ENCODE results near the gene ARHGEF4. TPM values are rescaled to one million over a fixed set of nuclear protein-coding genes. Genes with fewer than 3 reads are reported as not detected.

ARHGEF4 gene
- total and polyA plus RNA-seq, 3 experiments from 2014 or later, result 0.51 to 5.3 (median 1.2) TPM

- H3K36me3 Mint-ChIP-seq, result no peaks in the 10 kb centered on the region
- CTCF ChIA-PET, result interaction anchor here (1.0 to 11.9 kb wide), 2 partner anchors 50 to 80 kb away, joined by 3 to 195 read pairs; no protein-coding TSS in a partner anchor
- no peaks in the 10 kb centered on the region for H3K9me3 Mint-ChIP-seq
- DNase-seq, result no peak
- Histone ChIP-seq H3K4me1 (ENCODE audit: insufficient read depth, low read length) (no peaks in the 10 kb centered on the region), H3K9me3 (ENCODE audit: low read length) (no peaks in the 10 kb centered on the region), H3K36me3 (ENCODE audit: insufficient read depth, low read length) (no peaks in the 10 kb centered on the region), H3K27me3 (ENCODE audit: insufficient read depth, low read length, poor library complexity, severe bottlenecking) (no peaks in the 10 kb centered on the region), H3K27ac (ENCODE audit: low read depth, low read length) (no peak overlapping the region), H3K4me3 (ENCODE audit: low read length) (no peak overlapping the region)
- H3K4me1 Mint-ChIP-seq, result no peaks in the 10 kb centered on the region
- H3K4me3 Mint-ChIP-seq, result no peak overlapping the region
- POLR2A ChIA-PET, result no interaction called here
- no peak overlapping the region for H3K27ac Mint-ChIP-seq
- peaks cover 11 to 13% of the 10 kb centered on the region in 2 donors for H3K27me3 Mint-ChIP-seq
Measured at GRCh38 chr2:130878316-130878715, 41.6 kb downstream of the ARHGEF4 start.

- ChIA-PET CTCF (interaction anchor here (2.3 to 11.9 kb wide), 2 partner anchors 81 kb away, joined by 12 to 195 read pairs; no protein-coding TSS in a partner anchor), POLR2A (no interaction called here)
- H3K36me3 Mint-ChIP-seq, result no peaks in the 10 kb centered on the region
Measured at GRCh38 chr2:130878933-130879332, 42.2 kb downstream of the ARHGEF4 start.

GRCh38 chr2:130882111-130882690, 45.5 kb downstream of the ARHGEF4 start:
- Histone ChIP-seq H3K4me3 (ENCODE audit: low read length) (no peak overlapping the region), H3K27me3 (ENCODE audit: insufficient read depth, low read length, poor library complexity, severe bottlenecking) (no peaks in the 10 kb centered on the region), H3K27ac (ENCODE audit: low read depth, low read length) (no peak overlapping the region), H3K4me1 (ENCODE audit: insufficient read depth, low read length) (no peaks in the 10 kb centered on the region), H3K36me3 (ENCODE audit: insufficient read depth, low read length) (no peaks in the 10 kb centered on the region), H3K9me3 (ENCODE audit: low read length) (no peaks in the 10 kb centered on the region)
- H3K36me3 Mint-ChIP-seq, result no peaks in the 10 kb centered on the region
- H3K4me1 Mint-ChIP-seq, result no peaks in the 10 kb centered on the region
- no peaks in the 10 kb centered on the region for H3K9me3 Mint-ChIP-seq
- H3K27me3 Mint-ChIP-seq, result peaks cover 15 to 16% of the 10 kb centered on the region in 2 donors
- H3K4me3 Mint-ChIP-seq, result no peak overlapping the region
- DNase-seq, result no peak
- CTCF ChIA-PET, result interaction anchor here (1.6 to 1.7 kb wide), 2 partner anchors 9 to 85 kb away, joined by 5 to 6 read pairs; no protein-coding TSS in a partner anchor
- POLR2A ChIA-PET, result no interaction called here
- H3K27ac Mint-ChIP-seq, result no peak overlapping the region

More at GRCh38 chr2:130878933-130879332, 42.2 kb downstream of the ARHGEF4 start:
- H3K27me3 Mint-ChIP-seq, result peaks cover 11 to 16% of the 10 kb centered on the region in 2 donors
- no peak for DNase-seq
- H3K27ac Mint-ChIP-seq, result no peak overlapping the region
- Histone ChIP-seq H3K27me3 (ENCODE audit: insufficient read depth, low read length, poor library complexity, severe bottlenecking) (no peaks in the 10 kb centered on the region), H3K9me3 (ENCODE audit: low read length) (no peaks in the 10 kb centered on the region), H3K36me3 (ENCODE audit: insufficient read depth, low read length) (no peaks in the 10 kb centered on the region), H3K27ac (ENCODE audit: low read depth, low read length) (no peak overlapping the region), H3K4me3 (ENCODE audit: low read length) (no peak overlapping the region), H3K4me1 (ENCODE audit: insufficient read depth, low read length) (no peaks in the 10 kb centered on the region)
- no peak overlapping the region for H3K4me3 Mint-ChIP-seq
- H3K9me3 Mint-ChIP-seq, result no peaks in the 10 kb centered on the region
- no peaks in the 10 kb centered on the region for H3K4me1 Mint-ChIP-seq

GRCh38 chr2:130882991-130883390, 46.3 kb downstream of the ARHGEF4 start:
- Histone ChIP-seq H3K9me3 (ENCODE audit: low read length) (no peaks in the 10 kb centered on the region), H3K36me3 (ENCODE audit: insufficient read depth, low read length) (no peaks in the 10 kb centered on the region), H3K4me1 (ENCODE audit: insufficient read depth, low read length) (no peaks in the 10 kb centered on the region), H3K27me3 (ENCODE audit: insufficient read depth, low read length, poor library complexity, severe bottlenecking) (no peaks in the 10 kb centered on the region), H3K4me3 (ENCODE audit: low read length) (no peak overlapping the region), H3K27ac (ENCODE audit: low read depth, low read length) (no peak overlapping the region)
- ChIA-PET POLR2A (no interaction called here), CTCF (interaction anchor here (1.6 to 1.7 kb wide), 2 partner anchors 10 to 86 kb away, joined by 5 to 6 read pairs; no protein-coding TSS in a partner anchor)
- peak overlapping the region in 2 of 8 donors; percentile 28 to 63 for H3K27ac Mint-ChIP-seq
- H3K4me1 Mint-ChIP-seq, result no peaks in the 10 kb centered on the region
- H3K9me3 Mint-ChIP-seq, result no peaks in the 10 kb centered on the region
- H3K36me3 Mint-ChIP-seq, result no peaks in the 10 kb centered on the region
- no peak for DNase-seq
- H3K4me3 Mint-ChIP-seq, result no peak overlapping the region
- H3K27me3 Mint-ChIP-seq, result peaks cover 16 to 19% of the 10 kb centered on the region in 2 donors

- Histone ChIP-seq H3K27ac (ENCODE audit: low read depth, low read length) (no peak overlapping the region), H3K4me3 (ENCODE audit: low read length) (no peak overlapping the region), H3K27me3 (ENCODE audit: insufficient read depth, low read length, poor library complexity, severe bottlenecking) (no peaks in the 10 kb centered on the region), H3K9me3 (ENCODE audit: low read length) (no peaks in the 10 kb centered on the region), H3K4me1 (ENCODE audit: insufficient read depth, low read length) (no peaks in the 10 kb centered on the region), H3K36me3 (ENCODE audit: insufficient read depth, low read length) (no peaks in the 10 kb centered on the region)
- CTCF ChIA-PET, result interaction anchor here (1.2 kb wide), 1 partner anchor 86 kb away, joined by 4 read pairs; no protein-coding TSS in a partner anchor
- POLR2A ChIA-PET, result no interaction called here
- H3K36me3 Mint-ChIP-seq, result no peaks in the 10 kb centered on the region
- H3K27ac Mint-ChIP-seq, result no peak overlapping the region
- H3K4me1 Mint-ChIP-seq, result no peaks in the 10 kb centered on the region
- DNase-seq, result no peak
- H3K27me3 Mint-ChIP-seq, result peaks cover 16 to 19% of the 10 kb centered on the region in 2 donors
- no peaks in the 10 kb centered on the region for H3K9me3 Mint-ChIP-seq
- H3K4me3 Mint-ChIP-seq, result no peak overlapping the region
Measured at GRCh38 chr2:130883496-130883895, 46.8 kb downstream of the ARHGEF4 start.

- Histone ChIP-seq H3K27ac (ENCODE audit: low read depth, low read length) (no peak overlapping the region), H3K4me3 (ENCODE audit: low read length) (no peak overlapping the region), H3K27me3 (ENCODE audit: insufficient read depth, low read length, poor library complexity, severe bottlenecking) (no peaks in the 10 kb centered on the region), H3K9me3 (ENCODE audit: low read length) (no peaks in the 10 kb centered on the region), H3K36me3 (ENCODE audit: insufficient read depth, low read length) (no peaks in the 10 kb centered on the region), H3K4me1 (ENCODE audit: insufficient read depth, low read length) (no peaks in the 10 kb centered on the region)
- H3K36me3 Mint-ChIP-seq, result no peaks in the 10 kb centered on the region
- no peak for DNase-seq
- ChIA-PET CTCF (interaction anchor here (1.1 to 1.2 kb wide), 2 partner anchors 11 to 86 kb away, joined by 4 read pairs; no protein-coding TSS in a partner anchor), POLR2A (no interaction called here)
- no peaks in the 10 kb centered on the region for H3K4me1 Mint-ChIP-seq
- H3K27me3 Mint-ChIP-seq, result peaks cover 17 to 19% of the 10 kb centered on the region in 2 donors
- no peaks in the 10 kb centered on the region for H3K9me3 Mint-ChIP-seq
- H3K27ac Mint-ChIP-seq, result peak overlapping the region in 1 of 8 donors; percentile 2
- H3K4me3 Mint-ChIP-seq, result no peak overlapping the region
Measured at GRCh38 chr2:130884013-130884412, 47.3 kb downstream of the ARHGEF4 start.

GRCh38 chr2:130884503-130884902, 47.8 kb downstream of the ARHGEF4 start:
- H3K4me3 ChIP-seq (ENCODE audit: low read length), result no peak overlapping the region
- no peak overlapping the region for H3K27ac Mint-ChIP-seq
- H3K4me1 Mint-ChIP-seq, result no peaks in the 10 kb centered on the region
- ChIA-PET CTCF (interaction anchor here (1.1 to 1.2 kb wide), 2 partner anchors 11 to 87 kb away, joined by 4 read pairs; no protein-coding TSS in a partner anchor), POLR2A (no interaction called here)
- H3K27me3 Mint-ChIP-seq, result peaks cover 17 to 23% of the 10 kb centered on the region in 2 donors
- no peak overlapping the region for H3K4me3 Mint-ChIP-seq
- no peaks in the 10 kb centered on the region for H3K36me3 Mint-ChIP-seq
- H3K9me3 ChIP-seq (ENCODE audit: low read length), result no peaks in the 10 kb centered on the region
- no peaks in the 10 kb centered on the region for H3K4me1 ChIP-seq (ENCODE audit: insufficient read depth, low read length)
- H3K27ac ChIP-seq (ENCODE audit: low read depth, low read length), result no peak overlapping the region
- H3K9me3 Mint-ChIP-seq, result no peaks in the 10 kb centered on the region
- H3K27me3 ChIP-seq (ENCODE audit: insufficient read depth, low read length, poor library complexity, severe bottlenecking), result no peaks in the 10 kb centered on the region
- H3K36me3 ChIP-seq (ENCODE audit: insufficient read depth, low read length), result no peaks in the 10 kb centered on the region
- DNase-seq, result no peak

- POLR2A ChIA-PET, result no interaction called here
- Mint-ChIP-seq H3K36me3 (no peaks in the 10 kb centered on the region), H3K27me3 (peaks cover 7 to 30% of the 10 kb centered on the region in 2 donors), H3K27ac (no peak overlapping the region), H3K4me1 (no peaks in the 10 kb centered on the region), H3K4me3 (no peak overlapping the region), H3K9me3 (no peaks in the 10 kb centered on the region)
- H3K4me3 ChIP-seq (ENCODE audit: low read length), result no peak overlapping the region
- H3K27me3 ChIP-seq (ENCODE audit: insufficient read depth, low read length, poor library complexity, severe bottlenecking), result no peaks in the 10 kb centered on the region
- no peak overlapping the region for H3K27ac ChIP-seq (ENCODE audit: low read depth, low read length)
- H3K9me3 ChIP-seq (ENCODE audit: low read length), result no peaks in the 10 kb centered on the region
- no peaks in the 10 kb centered on the region for H3K36me3 ChIP-seq (ENCODE audit: insufficient read depth, low read length)
- CTCF ChIA-PET, result no interaction called here
- DNase-seq, result no peak
- H3K4me1 ChIP-seq (ENCODE audit: insufficient read depth, low read length), result no peaks in the 10 kb centered on the region
Measured at GRCh38 chr2:130887643-130888042, 50.9 kb downstream of the ARHGEF4 start.
